Stimulated activated effector memory CD8-positive, alpha-beta T cell treated with anti-CD3 and anti-CD28 coated beads, Interleukin-12 subunit alpha, Interleukin-12 subunit beta, amount 100 ng/mL, for 72 hours (primary cell): ENCODE data around the gene HOXD8.

ENCODE experiments used
- ATAC-seq: fragments of 150-1000 bp; cut with Tn5 transposase; 2 replicates; pipeline ENCODE4 v1.10.0; 2021
- DNase-seq, 2 donors: peaks; one replicate each; pipeline ENCODE4 v3.0.0; 2021 to 2022; ENCODE audit warnings: low spot score in 2 of 2
- H3K27ac Mint-ChIP-seq: one replicate; pipeline ENCODE4 v1.8.0; 2022; ENCODE audit warnings: mild to moderate bottlenecking, mixed read lengths
- H3K36me3 Mint-ChIP-seq: one replicate; pipeline ENCODE4 v1.8.0; 2022; ENCODE audit warnings: mild to moderate bottlenecking, mixed read lengths
- H3K4me1 Mint-ChIP-seq: one replicate; pipeline ENCODE4 v1.8.0; 2022; ENCODE audit warnings: mixed read lengths
- H3K4me3 Mint-ChIP-seq: one replicate; pipeline ENCODE4 v1.8.0; 2022; ENCODE audit warnings: mild to moderate bottlenecking, mixed read lengths
- H3K9me3 Mint-ChIP-seq: one replicate; pipeline ENCODE4 v1.8.0; 2022; ENCODE audit warnings: mixed read lengths

HOXD8 gene

DNA sequence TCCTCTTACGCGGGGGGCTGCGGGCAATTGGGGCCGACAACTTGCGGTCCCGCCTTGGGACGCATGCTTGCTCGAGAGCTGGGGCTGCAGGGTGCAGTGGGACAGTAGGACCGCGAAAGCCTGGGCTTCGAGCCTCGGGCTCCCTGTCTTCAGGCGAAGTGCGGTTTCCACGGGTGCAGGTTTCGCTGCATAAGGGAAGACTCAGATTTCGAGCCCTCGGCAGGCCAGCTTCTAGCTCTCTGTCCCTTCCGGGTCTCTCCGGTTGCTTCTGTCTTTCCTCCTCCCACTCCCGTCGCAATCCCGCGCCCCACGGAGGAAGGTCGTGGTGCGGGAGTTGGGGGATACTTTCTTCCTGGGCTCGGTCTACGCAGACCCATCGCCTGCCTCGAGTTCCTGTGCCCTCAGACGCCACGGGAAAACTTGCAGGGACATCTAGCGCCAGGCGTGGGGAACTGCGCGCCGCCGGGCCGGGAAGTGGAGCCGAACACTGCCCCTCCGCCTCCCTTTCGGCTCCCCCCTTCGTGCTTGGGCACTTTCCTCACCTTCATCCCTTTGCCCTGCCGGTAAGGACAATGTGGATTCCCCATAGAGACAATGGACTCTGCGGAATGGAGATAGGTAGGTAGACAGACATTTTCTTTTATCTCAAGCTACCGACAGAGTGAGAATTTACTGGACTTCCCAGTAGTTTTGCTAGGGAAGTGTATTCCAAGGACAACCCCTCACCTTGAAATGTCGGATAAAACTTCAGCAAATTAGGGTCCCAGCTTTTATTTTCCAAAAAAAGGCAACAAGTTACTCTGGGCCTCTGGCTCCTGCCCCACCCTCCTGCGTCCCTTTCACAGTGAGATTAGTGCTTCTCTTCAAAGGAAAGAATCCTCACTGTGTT lies 41.2 kb upstream of the HOXD8 start:
- H3K36me3 Mint-ChIP-seq: peaks cover 28% of the 10 kb centered on the region
- no peak overlapping the region for H3K27ac Mint-ChIP-seq
- no peaks in the 10 kb centered on the region for H3K9me3 Mint-ChIP-seq
- peak overlapping the region; percentile 44 for H3K4me3 Mint-ChIP-seq
- DNase-seq: no peak
- no peak for ATAC-seq
- H3K4me1 Mint-ChIP-seq: peaks cover 7% of the 10 kb centered on the region

DNA sequence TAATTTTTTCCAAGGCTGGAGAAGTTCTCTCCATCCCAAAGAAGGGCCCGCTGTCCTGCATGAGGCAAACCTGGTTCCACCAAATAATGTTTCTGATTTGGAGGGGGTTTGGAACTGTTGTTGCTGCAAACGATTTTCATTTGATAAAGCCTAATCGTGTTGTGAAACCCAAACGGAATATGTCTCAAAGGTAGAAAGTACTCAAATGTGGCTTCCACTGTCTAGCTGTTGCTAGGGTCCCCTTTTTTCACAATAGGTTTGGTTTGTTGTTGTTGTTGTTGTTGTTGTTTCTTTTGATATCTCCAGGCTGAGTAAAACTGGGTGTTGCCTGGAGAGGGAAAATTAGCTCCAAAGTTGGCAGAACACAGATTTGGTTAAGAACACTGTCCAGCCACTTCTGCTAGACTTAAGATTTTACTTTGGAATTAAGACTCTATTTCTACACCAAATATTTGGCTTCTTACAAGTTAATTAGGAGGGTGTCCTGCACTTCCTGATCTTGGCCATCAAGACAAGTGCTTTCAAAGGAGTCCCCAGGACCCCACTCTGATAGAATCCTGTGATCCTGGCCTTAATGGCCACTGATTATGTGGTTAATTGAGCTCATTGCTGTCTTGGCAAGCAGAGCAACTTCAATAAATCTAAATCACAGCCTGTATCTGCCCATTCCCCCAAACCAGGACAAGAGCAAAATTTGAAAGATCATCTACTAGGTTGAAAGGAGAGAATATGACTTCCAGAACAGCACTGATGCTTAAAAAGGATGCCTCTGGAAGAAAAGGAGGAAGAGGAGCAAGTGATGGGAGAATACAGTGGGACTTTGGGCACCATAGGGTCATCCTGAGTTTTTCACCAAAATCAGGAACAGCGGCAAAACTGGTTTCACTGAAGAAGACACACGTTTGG lies 40.3 kb upstream of the HOXD8 start:
- Mint-ChIP-seq H3K9me3 (no peaks in the 10 kb centered on the region), H3K36me3 (peaks cover 19% of the 10 kb centered on the region), H3K4me1 (peaks cover 15% of the 10 kb centered on the region), H3K4me3 (no peak overlapping the region), H3K27ac (no peak overlapping the region)
- DNase-seq: no peak
- no peak for ATAC-seq

DNA sequence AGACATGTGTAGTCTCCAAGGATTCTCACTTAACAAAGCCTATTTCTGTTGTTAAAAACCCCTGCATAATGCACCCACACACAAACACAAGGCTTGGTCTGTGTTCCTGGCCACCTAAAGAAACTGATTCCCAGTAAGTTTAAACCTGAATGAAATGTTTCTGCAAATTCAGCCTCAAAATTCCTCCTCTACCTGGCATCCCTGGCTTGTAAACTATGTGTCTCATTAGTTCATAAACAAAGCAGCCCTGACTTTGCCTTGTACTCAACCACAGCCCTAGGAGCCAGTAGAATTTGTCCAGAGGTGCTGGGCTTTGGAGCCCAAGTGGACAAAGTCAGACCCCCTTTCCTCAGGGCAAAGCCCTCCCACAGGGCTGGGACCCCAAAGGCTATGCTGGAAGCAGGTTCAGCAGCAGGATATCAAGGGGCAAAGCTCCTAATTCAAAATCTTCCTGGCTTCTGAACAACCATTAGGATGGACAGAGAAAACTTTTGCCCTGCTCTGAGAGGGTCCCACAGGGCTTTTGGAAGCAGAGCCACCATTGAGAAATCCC lies 39.6 kb upstream of the HOXD8 start:
- no peaks in the 10 kb centered on the region for H3K9me3 Mint-ChIP-seq
- DNase-seq: no peak
- H3K36me3 Mint-ChIP-seq: peaks cover 12% of the 10 kb centered on the region
- no peak for ATAC-seq
- H3K4me1 Mint-ChIP-seq: peaks cover 15% of the 10 kb centered on the region
- H3K27ac Mint-ChIP-seq: no peak overlapping the region
- H3K4me3 Mint-ChIP-seq: no peak overlapping the region

DNA sequence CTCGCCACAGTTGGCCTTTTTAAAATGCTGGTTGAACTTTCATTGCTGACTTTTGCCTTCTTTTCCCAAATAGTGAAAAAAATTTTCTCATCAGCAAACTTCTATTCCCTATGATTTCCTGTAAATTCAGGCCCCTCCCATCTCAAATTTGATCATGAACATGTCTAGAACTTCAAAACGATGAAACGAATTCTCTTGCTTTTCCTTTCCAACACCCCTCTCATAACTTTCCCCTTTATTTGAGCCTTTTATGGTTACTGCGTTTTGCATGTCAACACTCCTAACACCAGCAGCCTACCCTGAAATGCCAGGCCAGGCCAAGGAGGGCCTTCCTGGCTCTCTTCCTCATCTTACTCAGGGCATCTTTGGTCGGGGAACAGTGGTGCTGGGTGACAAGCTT lies 38.6 kb upstream of the HOXD8 start:
- Mint-ChIP-seq H3K4me1 (peaks cover 15% of the 10 kb centered on the region), H3K9me3 (no peaks in the 10 kb centered on the region), H3K4me3 (no peak overlapping the region), H3K27ac (no peak overlapping the region), H3K36me3 (peaks cover 11% of the 10 kb centered on the region)
- no peak for ATAC-seq
- no peak for DNase-seq

DNA sequence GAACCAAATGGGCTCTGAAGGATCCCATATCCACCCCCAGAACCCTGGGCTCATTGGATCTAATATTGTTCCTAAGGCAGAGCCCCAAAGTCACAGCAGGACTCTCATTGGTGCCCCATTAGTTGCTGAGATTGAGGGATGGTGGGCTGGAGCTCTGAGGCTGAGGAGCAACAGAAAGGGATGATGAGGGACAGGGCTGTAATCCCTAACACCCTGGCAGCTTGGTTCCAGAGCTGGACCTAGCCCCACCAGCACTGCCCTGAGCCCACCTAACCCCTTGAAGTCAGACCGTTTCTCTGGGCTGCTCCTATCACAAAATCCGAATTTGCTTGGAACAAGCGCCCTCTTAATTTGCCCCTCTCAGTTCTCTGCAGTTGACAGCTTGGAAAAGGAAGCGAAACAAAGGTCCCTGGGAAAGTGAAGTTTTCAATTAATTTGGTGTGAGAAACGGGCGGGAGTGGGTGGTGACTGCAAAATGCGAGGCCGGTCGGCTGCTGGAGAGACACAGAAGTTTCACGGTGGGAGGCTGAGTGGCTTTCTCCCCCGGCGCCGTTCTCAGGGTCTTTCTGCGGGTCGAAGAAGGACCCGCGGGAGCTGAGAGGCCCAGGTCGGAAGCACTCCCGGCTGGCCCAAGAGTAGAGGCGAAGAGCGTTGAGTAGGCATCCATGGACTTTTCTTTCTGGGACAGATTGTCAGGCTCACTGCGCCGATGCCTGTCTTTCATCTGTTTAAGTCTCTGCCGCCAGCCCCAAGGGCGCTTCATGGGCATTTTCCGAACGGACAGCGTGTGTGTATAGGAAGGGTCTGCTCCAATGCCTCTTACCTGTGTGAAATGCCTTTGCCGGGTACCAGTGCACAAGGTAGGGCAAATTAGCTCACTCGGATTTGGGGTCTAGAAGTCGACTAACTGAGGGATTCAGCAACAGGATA lies 37.9 kb upstream of the HOXD8 start:
- Mint-ChIP-seq H3K27ac (no peak overlapping the region), H3K9me3 (no peaks in the 10 kb centered on the region), H3K4me3 (peak overlapping the region; percentile 34), H3K4me1 (peaks cover 17% of the 10 kb centered on the region), H3K36me3 (peaks cover 7% of the 10 kb centered on the region)
- no peak for DNase-seq
- no peak for ATAC-seq

DNA sequence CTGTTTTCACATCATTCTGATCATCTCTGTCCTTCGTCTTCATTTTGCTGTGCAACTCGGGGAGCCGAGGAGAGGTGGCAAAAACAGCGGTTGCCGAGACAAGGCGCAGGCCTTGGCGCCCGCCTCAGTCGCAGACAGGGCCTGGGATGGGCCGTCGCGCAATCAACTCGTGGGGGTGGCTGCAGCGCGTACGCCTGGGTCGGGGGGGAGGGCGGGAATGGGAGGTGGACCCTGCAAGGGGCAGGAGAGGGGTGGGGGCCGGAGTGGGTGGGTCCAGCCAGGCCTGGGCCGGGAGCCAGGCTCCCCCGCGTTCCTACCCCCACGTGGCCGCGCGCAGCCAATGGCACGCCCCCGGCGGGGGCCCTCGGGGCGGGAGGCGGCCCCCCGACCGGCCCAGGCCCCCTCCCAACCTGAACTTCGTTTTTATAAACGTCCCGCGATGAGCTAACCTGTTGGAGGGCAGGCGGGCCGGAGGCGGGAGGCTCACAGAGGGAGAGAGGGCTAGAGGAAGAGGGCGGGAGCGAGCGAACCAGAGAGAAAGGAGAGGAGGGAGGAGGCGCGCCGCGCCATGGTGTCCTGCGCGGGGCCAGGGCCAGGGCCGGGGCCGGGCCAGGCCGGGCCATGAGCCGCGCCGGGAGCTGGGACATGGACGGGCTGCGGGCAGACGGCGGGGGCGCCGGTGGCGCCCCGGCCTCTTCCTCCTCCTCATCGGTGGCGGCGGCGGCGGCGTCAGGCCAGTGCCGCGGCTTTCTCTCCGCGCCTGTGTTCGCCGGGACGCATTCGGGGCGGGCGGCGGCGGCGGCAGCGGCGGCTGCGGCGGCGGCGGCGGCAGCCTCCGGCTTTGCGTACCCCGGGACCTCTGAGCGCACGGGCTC lies 37.0 kb upstream of the HOXD8 start, which contains the start of gene HOXD13:
TSS of gene HOXD13 (plus strand) at position 452 of the 875 bp plus-strand sequence. CDS start at position 622, 170 bp downstream.
- Mint-ChIP-seq H3K4me1 (peaks cover 27% of the 10 kb centered on the region), H3K27ac (no peak within 1 kb of the TSS), H3K36me3 (peaks cover 6% of the 10 kb centered on the region), H3K9me3 (no peaks in the 10 kb centered on the region), H3K4me3 (peak within 1 kb of the TSS; percentile 34)
- no peak for DNase-seq
- no peak for ATAC-seq

DNA sequence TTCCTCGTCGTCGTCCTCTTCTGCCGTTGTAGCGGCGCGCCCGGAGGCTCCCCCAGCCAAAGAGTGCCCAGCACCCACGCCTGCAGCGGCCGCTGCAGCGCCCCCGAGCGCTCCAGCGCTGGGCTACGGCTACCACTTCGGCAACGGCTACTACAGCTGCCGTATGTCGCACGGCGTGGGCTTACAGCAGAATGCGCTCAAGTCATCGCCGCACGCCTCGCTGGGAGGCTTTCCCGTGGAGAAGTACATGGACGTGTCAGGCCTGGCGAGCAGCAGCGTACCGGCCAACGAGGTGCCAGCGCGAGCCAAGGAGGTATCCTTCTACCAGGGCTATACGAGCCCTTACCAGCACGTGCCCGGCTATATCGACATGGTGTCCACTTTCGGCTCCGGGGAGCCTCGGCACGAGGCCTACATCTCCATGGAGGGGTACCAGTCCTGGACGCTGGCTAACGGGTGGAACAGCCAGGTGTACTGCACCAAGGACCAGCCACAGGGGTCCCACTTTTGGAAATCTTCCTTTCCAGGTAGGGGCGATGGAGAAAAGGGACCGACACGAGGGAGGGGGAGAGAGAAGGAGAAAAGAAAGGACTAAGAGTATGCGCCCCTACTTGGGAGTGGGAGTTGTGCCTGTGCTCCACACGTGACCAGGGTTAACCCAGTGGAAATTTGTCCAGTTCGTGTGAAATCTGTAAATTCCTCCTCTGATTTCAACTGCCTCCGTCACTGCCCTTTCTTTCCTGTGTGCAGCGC lies 36.2 kb upstream of the HOXD8 start:
- no peak overlapping the region for H3K27ac Mint-ChIP-seq

DNA sequence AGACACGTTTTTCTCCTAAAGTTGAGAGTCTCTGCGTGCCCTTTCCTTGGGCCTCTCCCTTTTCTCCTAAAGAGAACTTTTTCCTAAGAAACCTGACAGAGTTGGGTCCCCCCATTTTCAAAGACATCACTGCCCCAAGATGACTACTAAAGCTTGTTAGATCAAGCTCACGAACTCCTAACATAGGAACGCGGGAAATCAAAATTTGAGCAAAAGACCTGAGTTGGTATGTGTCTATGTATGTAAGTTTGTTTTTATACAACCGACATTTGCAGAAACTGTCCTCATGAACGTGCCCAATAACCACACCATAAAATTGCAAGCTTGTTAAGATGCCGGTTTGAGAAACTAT lies 35.6 kb upstream of the HOXD8 start:
- H3K9me3 Mint-ChIP-seq: no peaks in the 10 kb centered on the region
- H3K4me1 Mint-ChIP-seq: peaks cover 27% of the 10 kb centered on the region
- peaks cover 6% of the 10 kb centered on the region for H3K36me3 Mint-ChIP-seq
- H3K4me3 Mint-ChIP-seq: no peak overlapping the region
- no peak overlapping the region for H3K27ac Mint-ChIP-seq
- no peak for ATAC-seq
- no peak for DNase-seq

More for the DNA sequence above, 36.2 kb upstream of the HOXD8 start:
- no peak for DNase-seq
- H3K4me3 Mint-ChIP-seq: peak overlapping the region; percentile 29
- H3K36me3 Mint-ChIP-seq: peaks cover 6% of the 10 kb centered on the region
- peaks cover 28% of the 10 kb centered on the region for H3K4me1 Mint-ChIP-seq
- ATAC-seq: no peak
- no peaks in the 10 kb centered on the region for H3K9me3 Mint-ChIP-seq

DNA sequence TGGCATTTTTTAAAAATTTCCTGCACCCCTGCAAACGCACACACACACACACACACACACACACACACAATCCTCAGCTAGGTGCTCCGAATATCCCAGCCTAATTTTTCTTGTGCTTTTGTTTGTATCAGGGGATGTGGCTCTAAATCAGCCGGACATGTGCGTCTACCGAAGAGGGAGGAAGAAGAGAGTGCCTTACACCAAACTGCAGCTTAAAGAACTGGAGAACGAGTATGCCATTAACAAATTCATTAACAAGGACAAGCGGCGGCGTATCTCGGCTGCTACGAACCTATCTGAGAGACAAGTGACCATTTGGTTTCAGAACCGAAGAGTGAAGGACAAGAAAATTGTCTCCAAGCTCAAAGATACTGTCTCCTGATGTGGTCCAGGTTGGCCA lies 35.2 kb upstream of the HOXD8 start:
- DNase-seq: no peak
- Mint-ChIP-seq H3K4me1 (peaks cover 27% of the 10 kb centered on the region), H3K36me3 (peaks cover 6% of the 10 kb centered on the region), H3K4me3 (no peak overlapping the region), H3K27ac (no peak overlapping the region), H3K9me3 (no peaks in the 10 kb centered on the region)
- no peak for ATAC-seq

DNA sequence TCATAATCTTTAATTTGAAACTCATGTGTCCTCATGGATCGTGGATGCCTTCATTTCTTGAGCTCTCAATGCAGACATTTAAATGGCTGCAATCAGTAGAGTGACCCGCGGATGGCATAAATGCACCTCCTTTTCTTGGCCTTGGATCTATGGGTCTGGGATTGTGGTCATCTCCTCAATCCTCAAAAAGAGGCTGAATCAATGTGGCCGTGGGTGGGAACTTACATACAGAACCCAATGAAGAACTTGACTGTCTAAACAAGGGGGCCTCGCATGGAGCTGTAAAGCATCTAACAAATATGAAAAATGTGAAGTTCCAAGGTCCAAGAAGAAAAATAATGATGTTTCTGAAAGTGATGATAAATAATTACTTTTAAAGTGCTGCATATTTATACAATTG lies 34.1 kb upstream of the HOXD8 start:
- Mint-ChIP-seq H3K36me3 (peaks cover 6% of the 10 kb centered on the region), H3K4me1 (peaks cover 27% of the 10 kb centered on the region), H3K27ac (no peak overlapping the region), H3K4me3 (no peak overlapping the region), H3K9me3 (no peaks in the 10 kb centered on the region)
- no peak for DNase-seq
- no peak for ATAC-seq

DNA sequence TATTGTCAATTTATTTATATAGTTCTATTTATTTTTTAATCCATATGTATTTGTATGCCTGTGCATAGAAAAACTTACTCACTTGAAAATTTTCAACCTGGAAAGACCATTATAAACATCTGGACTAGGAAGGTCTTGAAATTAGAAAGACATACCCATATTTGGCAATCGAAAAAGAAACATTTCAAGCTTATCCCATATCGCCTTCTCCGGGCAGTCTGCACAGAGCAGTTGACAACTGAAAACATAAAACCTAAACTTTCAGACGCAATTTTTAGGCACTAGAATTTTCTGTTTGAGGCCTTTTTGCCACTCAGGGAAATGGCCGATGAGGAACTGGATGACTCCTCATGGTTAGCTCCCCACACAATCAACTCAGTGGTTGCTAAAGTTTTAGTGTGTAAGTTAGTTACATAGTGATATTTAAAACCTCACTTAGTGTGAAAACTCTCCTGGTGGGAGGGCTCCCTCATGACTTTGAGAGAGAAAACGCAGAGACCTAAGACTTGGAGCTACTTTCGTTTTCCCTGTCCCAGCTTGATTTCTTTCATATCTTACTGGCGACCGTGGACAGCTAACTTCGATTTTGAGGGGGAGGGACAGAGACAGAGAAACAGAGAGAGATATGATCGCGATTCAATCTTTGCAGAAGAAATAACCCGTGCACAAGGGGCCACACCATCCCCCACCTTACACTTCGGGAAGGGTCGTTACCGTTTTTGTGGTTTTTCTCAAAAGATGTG lies 33.1 kb upstream of the HOXD8 start:
- Mint-ChIP-seq H3K36me3 (peaks cover 6% of the 10 kb centered on the region), H3K9me3 (no peaks in the 10 kb centered on the region), H3K4me1 (peaks cover 27% of the 10 kb centered on the region), H3K27ac (no peak overlapping the region), H3K4me3 (peak overlapping the region; percentile 65)
- ATAC-seq (peak; percentile 43), DNase-seq (no peak)

DNA sequence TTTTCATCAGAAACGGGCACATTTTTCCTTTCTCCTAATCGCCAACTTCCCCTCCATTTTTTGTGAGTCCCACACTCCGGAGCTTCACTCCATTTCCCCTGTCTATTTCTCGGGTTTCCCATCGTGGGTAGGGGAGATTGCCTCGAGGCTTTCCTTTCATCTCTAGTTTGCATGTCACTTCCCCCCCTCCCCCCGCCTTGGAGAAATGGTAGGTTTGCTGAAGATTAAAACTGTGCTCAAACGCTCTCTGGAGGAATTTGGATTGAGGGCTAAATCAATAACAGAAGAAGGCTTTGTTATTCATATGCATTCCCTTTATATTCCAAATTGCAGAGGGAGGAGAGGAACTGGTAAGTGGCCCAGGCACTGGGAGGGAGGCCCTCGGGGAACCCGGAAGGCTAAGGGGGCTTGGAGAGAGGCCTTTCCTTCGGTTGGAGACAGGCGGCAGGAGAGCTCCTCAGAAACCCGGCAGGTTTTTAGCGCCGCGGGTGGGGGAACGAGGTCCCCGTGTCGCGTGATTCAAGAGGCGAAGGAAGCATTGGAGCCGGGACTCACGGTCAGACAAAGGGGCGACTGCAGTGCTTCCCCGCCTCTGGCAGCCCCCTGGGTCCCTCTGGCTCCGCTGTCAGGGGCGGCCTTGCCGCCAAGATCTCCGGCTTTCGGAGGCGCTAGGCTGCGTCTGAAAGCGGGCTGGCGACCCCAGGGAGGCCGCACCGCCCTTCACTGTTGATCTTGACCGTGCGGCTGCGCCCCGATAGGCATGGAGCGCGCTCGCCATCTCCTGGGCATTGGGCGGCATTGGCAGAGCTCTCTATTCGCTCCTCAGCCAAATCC lies 32.3 kb upstream of the HOXD8 start:
- H3K27ac Mint-ChIP-seq: no peak overlapping the region
- H3K36me3 Mint-ChIP-seq: peaks cover 7% of the 10 kb centered on the region
- peak; percentile 84 for ATAC-seq

More for the DNA sequence above, 32.3 kb upstream of the HOXD8 start:
- Mint-ChIP-seq H3K4me1 (peaks cover 27% of the 10 kb centered on the region), H3K4me3 (peak overlapping the region; percentile 65), H3K9me3 (no peaks in the 10 kb centered on the region)
- DNase-seq: peak; percentile 42 to 70
